HG03095 (cell line): ENCODE results near the gene ZNF646.

Source experiments
- ATAC-seq: cut with Tn5 transposase; IDR thresholded peaks from one replicate; pipeline ENCODE4 v1.9.1; 2021; ENCODE audit warnings: moderate library complexity; ENCODE audit not compliant: unreplicated experiment

ZNF646 gene

GRCh38 chr16:31073970-31074813, at the start of gene ZNF646, which contains the start of gene ZNF668:
Gene ZNF646, plus strand, starts transcription at chr16:31074422. Its CDS starts 1,903 bp downstream, at chr16:31076325.
Gene ZNF668, minus strand, starts transcription at chr16:31074240. Its CDS starts 9,781 bp downstream, at chr16:31064459.
- ATAC-seq = peak; percentile 63

DNA sequence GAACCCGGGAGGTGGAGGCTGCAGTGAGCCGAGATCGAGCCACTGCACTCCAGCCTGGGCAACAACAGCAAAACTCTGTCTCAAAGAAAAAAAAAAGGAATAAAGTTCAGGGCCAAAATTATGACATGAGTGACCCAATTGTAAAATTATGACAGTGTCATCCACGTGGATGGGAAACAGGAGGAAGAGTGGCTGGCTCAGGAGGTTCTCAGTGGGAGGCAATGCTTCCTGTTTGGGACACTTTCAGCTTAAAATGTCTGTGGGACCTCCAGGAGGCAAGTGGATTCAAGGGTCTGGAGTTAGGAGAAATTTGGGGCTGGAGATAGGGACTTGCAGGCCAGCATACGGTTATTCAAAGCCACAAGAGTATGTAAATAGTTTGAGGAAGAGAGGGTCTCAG, 48.9 kb upstream of the ZNF646 start:
- ATAC-seq = no peak

- ATAC-seq = no peak
These were observed 45.0 kb upstream of the ZNF646 start for GRCh38 chr16:31029272-31029671.

DNA sequence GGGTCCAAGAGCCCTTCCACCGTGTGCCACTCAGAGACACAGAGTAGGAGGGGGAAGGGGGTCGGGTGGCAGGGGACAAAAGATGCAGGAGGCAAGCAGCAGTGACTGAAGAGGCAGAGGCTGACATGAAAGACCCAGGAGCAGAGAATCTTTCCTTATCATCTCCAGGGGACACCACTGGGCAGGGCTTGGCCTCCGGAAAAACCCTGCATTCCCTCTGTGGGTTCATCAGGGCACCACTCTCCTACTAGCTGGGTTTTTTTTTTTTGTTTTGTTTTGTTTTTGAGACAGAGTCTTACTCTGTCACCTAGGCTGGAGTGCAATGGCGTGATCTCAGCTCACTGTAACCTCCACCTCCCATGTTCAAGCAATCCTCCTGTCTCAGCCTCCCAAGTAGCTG, 42.9 kb upstream of the ZNF646 start:
- no peak for ATAC-seq

DNA sequence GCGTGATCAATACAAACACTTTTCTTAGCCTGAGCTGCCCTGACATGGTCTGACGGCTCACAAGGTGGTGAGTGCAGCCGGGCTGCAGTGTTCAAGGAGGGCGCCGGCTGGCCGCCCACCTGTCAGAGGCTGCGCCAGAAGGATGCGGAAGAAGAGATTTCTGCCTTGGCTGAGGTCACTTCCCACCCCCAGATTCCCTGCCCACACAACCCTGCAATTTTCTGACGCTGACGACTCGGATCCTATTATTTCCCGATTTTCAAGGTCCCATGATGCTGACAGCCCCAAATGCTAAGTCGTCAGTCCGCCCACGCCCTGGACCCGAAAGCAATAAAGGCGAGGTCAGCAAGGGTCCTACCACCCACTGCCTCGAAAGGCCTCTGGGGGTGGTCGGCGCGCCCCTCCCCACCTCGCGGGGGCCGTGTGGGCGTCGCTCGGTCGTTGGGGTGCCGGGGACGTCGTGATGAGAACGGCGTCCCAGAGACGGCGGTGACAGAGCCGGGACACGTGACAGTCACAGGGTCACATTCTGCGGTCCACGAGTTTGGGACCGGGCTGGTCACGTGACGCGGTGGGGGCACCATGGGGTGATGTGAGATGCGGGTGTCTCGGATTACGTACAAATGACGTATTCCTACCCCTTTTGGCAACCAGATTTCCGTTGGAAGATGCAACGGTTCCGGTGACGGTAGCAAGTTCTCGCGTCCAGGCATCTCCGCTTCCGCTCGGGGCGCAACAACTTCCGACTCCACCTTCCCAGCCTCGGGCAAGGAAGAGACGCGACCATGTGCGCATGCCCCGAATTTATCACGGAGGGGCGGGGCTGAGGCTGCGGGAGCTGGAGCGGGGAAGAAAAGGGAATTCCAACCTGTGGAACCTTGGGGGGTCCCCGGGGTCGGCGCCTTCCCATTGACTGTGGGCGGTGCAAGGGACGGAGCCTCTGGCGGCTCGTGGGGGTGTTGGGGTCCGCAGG, 41.2 kb upstream of the ZNF646 start, which contains the start of gene STX4:
Gene STX4 (plus strand): TSS at position 823 of the 973 bp plus-strand sequence. CDS start 248 bp downstream, outside the sequence.
- ATAC-seq = peak; percentile 76

- ATAC-seq = no peak
These were observed 40.3 kb upstream of the ZNF646 start for GRCh38 chr16:31033709-31034492.

DNA sequence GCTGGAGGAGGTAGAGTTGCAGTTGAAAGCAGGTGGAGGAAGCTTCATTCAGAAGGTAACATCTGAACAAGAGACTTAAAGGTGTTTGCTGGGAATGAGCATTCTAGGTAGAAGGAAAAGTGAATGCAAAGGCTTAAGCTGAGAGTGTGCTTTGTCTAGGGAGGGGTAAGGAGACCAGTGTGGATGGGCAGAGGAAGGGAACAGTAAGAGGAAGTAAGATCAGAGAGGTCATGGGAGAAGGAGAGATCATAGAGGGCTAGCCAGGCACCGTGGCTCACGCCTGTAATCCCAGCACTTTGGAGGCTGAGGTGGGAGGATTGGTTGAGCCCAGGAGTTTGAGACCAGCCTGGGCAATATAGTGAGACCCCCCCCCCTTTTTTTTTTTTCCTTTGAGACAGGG, 37.5 kb upstream of the ZNF646 start:
- ATAC-seq = no peak

DNA sequence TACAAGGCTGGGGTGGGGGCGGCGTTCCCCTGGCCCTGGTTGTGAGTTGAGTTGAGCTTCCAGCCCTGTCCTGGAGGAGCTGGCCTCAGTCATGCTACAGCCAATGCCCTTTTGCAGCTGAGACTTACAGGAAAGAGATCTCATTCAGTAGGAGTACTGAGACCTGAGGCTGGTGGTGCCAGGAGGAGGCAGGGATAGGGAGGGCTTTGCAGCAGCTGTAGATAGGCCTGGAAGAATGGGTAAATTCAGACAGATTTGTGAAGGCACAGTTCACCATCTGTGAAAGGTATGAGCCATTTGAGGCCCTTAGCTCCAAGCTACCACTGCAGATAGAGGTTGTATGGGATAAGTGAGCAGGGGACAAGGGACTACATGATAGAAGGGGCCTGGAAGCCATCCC, 35.2 kb upstream of the ZNF646 start:
- no peak for ATAC-seq

GRCh38 chr16:31042866-31043265, 31.4 kb upstream of the ZNF646 start:
- ATAC-seq = no peak

DNA sequence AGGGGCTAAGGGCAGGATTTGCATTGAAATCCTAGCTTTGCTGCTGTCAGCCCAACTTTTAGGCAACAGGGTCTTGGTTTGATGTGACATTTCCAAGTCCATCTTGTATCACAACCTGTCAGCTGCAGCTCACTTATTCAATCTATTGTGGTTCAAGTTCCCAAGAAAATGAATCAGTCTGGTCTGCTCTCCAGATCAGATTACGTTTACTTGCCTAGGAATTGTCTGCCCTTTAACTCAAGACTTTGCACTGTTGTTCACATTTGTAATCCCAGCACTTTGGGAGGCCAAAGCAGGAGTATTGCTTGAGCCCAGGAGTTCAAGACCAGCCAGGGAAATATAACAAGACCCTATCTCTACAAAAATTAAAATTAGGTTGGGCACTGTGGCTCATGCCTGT, 30.9 kb upstream of the ZNF646 start:
- ATAC-seq = no peak

DNA sequence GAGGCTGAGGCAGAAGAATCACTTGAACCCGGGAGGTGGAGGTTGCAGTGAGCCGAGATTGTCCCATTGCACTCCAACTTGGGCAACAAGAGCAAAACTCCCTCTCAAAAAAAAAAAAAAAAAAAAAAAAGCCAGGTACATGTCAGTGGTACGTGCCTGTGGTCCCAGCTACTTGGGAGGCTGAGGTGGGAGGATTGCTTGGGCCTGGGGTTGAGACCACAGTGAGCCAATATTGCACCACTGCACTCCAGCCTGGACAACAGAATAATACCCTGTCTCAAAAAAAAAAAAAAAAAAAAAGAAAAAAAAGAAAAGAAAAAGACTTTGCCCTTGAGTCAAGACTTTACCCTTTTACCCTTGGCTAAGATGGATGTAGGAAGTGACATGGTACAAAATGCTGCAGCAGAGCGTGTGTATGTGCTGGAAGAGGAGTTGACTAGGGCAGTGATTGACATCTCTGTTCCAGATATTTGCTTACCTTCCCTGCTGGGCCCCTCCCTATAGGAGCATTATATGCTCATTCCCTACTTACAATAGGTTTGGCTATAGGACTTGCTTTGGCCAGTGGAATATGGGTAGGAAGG, 30.2 kb upstream of the ZNF646 start:
- no peak for ATAC-seq

DNA sequence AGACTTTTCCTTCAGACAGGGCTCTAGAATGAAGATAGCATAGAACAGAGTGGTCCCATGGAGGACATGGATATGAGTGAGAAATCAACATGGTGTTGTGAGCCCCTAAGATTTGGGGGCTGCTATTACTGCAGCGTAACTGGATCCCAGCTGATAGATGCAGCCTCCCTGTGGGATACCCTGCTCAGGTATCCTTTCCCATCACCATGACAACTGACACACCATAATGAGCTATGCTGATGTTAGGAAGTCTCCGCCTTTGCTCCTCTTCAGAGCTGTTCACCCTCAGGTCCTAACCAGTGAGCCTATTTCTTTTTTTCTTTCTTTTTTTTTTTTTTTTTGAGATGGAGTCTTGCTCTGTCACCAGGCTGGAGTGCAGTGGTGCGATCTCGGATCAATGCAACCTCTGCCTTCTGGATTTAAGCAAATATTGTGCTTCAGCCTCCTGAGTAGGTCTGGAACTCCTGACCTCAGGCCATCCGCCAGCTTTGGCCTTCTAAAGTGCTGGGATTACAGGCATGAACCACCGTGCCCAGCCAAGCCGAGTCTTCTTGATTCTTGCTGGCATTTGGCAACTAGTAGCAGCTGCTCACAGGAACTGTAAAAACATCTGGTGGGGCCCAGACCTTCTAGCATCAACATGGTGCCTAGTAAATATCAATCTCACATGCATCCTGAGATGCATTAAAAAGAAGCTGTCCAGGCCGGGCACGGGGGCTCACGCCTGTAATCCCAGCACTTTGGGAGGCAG, 23.8 kb upstream of the ZNF646 start:
- ATAC-seq = no peak

GRCh38 chr16:31052114-31052513, 22.1 kb upstream of the ZNF646 start:
- no peak for ATAC-seq

DNA sequence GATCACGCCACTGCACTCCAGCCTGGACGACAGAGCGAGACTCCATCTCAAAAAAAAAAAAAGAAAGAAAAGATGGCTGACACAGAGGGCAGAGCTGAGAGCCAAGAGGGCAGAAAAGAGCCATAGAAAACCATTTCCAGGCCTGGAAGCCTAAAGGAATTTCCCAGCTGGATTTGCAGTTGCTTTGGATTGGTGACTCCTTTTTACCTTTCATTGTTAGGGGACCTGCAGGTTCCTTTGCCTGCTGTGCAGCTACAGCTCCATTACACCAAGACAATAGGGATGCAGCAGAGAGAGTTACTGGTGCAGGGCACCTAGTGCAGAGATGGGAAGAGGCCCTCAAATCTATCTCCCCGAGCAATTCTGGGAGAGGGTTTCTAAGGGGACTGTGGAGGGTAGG, 18.6 kb upstream of the ZNF646 start:
- no peak for ATAC-seq

- ATAC-seq = no peak
These were observed 13.0 kb upstream of the ZNF646 start for GRCh38 chr16:31061126-31061812.

GRCh38 chr16:31061813-31062440, 12.3 kb upstream of the ZNF646 start:
- no peak for ATAC-seq

DNA sequence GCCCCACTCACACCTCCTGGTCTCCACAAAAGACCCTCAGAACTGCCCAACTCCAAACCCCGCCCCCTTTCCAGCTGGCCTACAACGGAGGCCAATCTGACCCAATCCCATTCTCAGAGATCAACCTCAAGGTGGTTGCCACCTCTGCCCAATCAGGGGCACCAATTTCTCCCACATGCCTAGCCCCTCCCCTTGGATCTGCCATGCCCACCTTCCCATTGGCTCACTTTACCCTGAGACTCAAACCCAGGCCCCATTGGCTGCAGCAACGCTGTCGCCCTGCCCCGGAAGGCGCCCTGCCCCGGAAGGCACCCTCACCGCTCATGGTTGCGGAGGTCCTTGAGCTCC, 10.8 kb upstream of the ZNF646 start:
- ATAC-seq = no peak

DNA sequence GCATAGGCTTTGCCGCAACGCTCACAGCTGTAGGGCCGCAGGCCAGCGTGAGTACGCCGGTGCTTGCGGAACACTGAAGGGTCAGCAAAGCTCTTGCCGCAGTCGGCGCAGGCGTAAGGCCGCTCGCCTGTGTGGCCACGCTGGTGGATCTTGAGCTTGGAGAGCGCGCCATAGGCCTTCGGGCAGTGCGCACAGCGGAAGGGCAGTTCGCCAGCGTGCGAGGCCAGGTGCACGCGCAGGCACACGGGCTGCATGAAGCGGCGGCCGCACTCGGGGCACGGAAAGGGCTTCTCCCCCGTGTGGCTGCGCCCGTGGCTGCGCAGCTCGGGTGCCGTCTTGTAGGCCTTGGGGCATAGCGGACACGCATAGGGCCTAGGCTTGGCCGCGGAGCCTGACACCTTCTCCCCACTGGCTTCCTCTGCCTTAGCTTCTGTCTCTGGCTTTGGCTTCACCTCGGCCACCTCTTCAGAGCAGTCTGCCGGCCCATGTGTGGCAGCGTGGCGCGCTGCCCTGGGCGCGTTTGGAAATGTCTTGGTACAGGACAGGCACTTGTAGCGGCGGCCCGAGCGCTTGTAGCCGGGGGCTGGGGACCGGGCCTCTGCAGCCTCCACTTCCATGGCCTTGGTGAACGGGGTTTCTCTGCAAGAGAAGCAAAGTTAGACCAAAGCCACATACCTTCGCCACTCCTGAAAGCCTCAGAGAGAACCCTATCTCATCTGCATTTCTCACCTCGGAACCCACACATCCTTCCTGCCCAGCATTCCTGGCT, 10.2 kb upstream of the ZNF646 start:
- ATAC-seq = no peak
